NCI-H2081 (cell line): ENCODE results near the gene DDX21.
"Not testable (repeated sequence)": the region's sequence is repeated elsewhere in the genome, so short reads cannot be mapped to it uniquely, and the experiment has no call there.

Experiments used
- DNase-seq, 2 experiments: peaks; one replicate each; lab custom pipeline; 2025; lab: John Stamatoyannopoulos, UW

DDX21 gene

GRCh38 chr10:68955832-68956532 lies at the start of gene DDX21:
Gene DDX21, plus strand, starts transcription at chr10:68956170. Its CDS starts 56 bp downstream, at chr10:68956226.
- peak; percentile 82 to 87 for DNase-seq

DNA sequence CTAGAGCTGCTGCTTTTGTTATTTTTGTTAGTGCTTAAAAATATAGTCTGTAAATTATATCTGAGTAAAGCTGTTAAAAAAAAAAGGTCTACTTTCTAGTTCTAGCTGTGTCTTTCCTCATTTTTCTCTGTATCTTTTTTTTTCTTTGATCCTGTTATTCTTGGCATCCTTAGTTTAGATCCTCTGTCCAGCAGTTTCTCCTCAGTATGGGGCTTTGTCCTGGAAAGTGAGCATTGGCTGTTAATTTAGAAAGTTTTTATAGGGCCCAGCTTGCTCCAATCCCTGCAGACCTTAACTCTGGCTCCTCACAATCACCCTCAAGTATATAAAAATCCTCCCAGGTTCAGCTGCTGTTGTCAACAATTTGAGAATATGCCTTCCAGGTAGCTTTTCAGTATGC lies 31.4 kb upstream of the DDX21 start:
- no peak for DNase-seq

GRCh38 chr10:68925489-68925888 lies 30.5 kb upstream of the DDX21 start:
- DNase-seq, result no peak

DNA sequence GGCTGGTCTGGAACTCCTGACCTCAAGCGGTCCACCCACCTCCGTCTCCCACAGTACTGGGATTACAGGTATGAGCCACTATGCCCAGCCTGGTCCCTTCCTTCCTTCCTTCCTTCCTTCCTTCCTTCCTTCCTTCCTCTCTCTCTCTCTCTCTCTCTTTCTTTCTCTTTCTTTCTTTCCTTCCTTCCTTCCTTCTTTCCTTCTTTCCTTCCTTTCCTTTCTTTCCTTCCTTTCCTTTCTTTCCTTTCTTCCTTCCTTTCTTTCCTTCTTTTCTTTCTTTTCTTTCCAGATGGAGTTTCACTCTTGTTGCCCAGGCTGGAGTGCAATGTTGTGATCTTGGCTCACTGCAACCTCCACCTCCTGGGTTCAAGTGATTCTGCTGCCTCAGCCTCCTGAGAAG lies 26.8 kb upstream of the DDX21 start:
- DNase-seq, result not testable (repeated sequence)

DNA sequence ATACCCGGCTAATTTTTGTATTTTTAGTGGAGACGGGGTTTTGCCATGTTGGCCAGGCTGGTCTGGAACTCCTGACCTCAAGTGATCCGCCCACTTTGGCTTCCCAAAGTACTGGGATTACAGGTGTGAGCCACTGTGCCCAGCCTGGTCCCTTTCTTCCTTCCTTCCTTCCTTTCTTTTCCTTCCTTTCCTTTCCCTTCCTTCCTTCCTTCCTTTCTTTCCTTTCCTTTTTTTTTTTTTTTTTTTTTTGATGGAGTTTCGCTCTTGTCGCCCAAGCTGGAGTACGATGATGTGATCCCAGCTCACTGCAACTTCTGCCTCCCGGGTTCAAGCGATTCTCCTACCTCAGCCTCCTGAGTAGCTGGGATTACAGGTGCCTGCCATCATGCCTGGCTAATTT lies 26.1 kb upstream of the DDX21 start:
- DNase-seq, result not testable (repeated sequence)

- DNase-seq, result not testable (repeated sequence)
Measured at GRCh38 chr10:68932860-68933259, 23.1 kb upstream of the DDX21 start.

DNA sequence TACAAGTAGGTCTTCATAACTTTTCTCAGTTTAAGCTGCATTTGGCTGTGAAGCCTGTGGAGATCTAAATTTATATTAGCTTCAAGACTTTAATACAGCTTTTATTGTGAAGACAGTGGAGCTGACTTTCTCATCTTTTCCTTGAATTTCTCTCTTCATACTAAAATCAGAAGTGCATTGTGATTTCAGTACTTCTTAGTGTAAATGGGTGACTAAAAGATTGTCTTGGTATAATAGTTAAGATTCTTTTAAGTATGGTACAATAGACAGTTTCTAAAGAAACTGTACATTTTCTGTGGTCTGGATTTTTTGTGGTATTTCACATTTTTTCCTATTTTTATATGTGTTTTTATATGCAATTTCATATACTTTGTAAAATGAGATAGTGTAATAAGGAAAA lies 21.0 kb upstream of the DDX21 start:
- no peak for DNase-seq

DNA sequence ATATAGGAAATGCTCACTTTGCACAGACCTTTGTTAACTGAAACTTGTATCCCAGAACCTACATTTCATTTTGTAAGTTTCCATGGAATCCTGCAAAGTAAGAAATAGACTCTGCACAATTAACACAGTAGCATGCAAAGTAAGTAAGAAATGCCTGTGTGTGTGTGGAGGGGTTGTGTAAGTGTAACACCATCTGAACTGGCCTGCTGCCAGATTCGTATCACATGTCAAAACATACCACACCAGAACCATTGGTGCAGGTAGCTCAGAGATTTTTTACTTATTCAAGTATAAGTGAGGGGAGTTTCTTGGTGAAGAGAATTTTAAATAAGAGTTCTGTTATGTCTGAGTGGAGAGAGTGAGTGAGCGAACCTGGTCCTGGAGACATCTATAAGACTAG lies 17.9 kb upstream of the DDX21 start:
- DNase-seq, result no peak

GRCh38 chr10:68938884-68939283 lies 17.1 kb upstream of the DDX21 start:
- no peak for DNase-seq

DNA sequence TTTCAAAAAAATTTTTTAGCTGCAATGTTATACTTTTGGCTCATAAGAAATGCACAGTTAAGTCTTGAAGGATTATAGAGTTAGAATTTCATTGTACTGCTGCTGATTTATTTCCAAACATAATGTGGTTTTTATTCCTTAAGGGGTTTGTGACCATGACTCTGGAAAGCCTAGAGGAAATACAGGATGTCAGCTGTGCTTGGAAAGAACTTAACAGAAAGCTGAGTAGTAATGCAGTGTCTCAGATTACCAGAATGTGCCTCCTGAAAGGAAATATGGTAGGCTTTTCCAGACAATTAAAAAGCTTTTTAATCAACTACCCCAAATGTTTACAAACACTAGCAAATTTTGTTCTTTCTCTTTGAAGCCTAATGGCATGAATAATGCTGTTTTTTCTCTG lies 15.1 kb upstream of the DDX21 start:
- not testable (repeated sequence) for DNase-seq

DNA sequence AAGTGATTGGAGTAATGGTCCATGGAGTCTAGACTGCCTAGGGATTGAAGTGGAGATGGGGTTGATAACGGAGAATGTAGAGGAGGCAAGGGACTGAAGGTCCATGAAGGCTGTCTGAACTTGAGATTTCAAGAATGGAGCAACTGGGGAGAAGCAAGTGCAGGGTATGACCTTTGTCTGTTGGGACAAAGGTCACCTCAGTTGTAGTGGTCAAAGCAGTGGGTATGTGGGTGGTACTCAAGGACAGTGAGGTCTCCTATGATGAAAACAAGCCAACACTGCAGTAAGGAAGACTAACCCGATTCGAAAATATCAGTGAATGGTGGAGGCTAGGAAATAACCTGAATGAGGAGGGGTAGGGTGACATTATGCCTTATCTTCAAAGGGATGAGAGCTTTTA lies 5.4 kb upstream of the DDX21 start:
- DNase-seq, result no peak

DNA sequence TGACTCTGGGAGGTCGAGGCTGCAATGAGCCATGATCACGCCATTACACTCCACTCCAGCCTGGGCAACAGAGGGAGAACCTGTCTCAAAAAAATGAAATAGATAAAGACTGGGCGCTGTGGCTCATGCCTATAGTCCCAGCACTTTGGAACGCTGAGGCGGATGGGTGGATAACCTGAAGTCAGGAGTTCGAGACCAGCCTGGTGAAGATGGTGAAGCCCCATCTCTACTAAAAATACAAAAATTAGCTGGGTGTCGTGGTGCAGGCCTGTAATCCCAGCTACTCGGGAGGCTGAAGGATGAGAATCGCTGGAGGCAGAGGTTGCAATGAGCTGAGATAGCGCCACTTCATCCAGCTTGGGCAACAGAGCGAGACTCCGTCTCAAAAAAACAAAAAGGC lies 1.1 kb upstream of the DDX21 start:
- no peak for DNase-seq

DNA sequence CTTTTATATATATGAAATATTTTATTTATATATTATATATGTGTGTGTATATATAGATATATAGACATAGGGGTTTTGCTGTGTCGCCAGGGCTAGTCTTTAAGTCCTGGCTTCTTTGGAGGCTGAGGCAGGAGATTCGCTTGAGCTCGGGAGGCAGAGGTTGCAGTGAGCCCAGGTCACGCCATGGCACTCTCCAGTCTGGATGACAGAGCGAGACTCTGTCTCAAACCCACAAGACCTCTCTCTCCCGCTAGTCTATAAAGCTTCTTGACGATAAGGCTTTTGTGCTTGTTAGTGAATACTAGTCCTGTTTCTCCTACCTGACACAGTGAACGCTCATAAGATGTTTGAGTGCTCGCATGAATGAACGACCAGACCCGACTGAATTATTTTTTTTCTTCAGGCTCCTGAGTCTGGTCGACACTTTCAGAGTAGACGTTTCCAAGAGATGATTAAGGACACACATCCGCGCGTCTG lies 577 bp upstream of the DDX21 start:
- no peak for DNase-seq

DNA sequence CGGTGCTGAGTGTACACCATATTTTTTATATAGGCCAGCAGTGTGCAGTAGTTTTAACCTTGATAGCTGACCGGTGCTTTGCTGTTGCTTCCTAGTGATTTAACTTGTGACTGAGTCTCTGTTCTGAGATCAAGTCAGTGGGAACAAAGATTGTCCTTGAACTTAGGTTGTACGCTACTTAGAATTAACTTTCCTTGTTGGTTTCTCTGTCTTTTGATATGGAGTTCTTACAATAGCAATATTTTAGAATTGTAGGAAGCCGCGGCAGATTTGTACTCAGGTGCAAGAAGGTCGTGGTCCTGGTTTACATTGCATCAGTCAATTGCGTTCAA lies 1.3 kb downstream of the DDX21 start:
- no peak for DNase-seq

DNA sequence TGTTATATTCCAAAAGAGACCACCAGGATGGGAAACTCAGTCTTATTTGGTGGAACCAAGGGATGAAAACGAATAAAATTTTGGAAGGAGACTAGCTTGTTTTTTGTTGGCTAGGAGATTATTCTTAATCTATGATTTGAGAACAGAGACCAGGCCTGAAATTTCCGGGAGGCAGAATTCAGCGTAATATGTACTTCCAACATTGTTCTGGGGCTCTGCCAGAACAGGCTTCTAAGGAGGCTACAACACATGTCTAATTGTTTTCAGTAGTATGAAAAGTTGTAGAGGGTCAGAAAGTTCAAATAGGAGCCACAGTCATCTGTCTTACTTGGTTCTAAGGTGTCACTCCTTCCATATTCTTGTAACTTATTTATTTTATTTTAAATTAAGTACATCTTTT lies 1.7 kb downstream of the DDX21 start:
- no peak for DNase-seq

DNA sequence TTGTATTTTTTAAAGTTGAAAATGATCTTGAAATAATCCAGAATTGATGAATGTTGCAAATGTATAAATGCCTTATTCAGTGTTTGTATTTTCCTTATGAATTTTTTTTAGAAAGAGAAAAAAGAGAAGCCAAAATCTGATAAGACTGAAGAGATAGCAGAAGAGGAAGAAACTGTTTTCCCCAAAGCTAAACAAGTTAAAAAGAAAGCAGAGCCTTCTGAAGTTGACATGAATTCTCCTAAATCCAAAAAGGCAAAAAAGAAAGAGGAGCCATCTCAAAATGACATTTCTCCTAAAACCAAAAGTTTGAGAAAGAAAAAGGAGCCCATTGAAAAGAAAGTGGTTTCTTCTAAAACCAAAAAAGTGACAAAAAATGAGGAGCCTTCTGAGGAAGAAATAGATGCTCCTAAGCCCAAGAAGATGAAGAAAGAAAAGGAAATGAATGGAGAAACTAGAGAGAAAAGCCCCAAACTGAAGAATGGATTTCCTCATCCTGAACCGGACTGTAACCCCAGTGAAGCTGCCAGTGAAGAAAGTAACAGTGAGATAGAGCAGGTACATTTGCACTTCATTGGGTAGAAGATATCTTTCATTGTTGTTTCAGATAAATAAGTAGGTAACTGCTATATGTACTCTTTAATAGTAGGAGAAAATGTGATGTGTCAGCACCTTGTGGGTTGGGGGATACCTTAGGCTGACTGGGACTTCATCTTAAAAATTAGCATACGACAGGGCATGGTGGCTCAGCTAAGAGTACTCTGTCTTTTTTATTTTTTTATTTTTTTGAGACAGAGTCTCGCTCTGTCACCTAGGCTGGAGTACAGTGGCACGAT lies 3.9 kb downstream of the DDX21 start:
- DNase-seq, result no peak

GRCh38 chr10:68963151-68963550 lies 7.2 kb downstream of the DDX21 start:
- no peak for DNase-seq

DNA sequence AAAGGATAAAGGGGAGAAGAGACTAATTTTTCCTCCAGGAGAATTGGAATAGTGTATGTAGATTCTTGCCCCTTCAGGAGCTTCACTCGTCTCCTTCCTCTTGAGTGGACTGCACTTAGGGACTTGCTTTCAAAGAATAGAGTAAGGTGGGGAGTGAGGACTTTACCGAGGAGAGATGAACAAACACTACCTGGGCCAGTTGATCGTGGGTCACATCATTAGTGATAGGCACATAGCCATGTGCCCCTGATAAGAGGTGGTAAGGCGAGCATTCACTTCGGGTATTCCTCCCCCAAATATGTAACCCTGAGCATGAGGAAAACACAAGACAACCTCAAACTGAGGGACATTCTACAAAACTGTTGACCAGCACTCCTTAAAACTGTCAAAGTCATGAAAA lies 18.0 kb downstream of the DDX21 start:
- no peak for DNase-seq

DNA sequence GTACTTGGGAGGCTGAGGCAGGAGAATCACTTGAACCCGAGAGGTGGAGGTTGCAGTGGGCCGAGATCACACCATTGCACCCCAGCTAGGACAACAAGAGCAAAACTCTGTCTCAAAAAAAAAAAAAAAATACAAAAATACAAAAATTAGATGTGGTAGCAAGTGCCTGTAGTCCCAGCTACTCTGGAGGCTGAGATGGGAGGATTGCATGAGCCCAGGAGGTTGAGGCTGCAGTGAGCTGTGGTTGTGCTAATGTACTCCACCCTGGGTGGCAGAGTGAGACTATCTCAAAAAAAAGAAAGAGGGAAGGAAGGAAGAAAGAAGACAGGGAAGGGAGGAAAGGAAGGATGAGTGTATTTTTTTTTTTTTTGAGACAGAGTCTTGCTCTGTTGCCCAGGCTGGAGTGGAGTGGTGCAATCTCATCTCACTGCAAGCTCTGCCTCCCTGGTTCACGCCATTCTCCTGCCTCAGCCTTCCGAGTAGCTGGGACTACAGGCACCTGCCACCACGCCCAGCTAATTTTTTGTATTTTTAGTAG lies 20.0 kb downstream of the DDX21 start:
- DNase-seq, result not testable (repeated sequence)

GRCh38 chr10:68979738-68980137 lies 23.8 kb downstream of the DDX21 start:
- not testable (repeated sequence) for DNase-seq

DNA sequence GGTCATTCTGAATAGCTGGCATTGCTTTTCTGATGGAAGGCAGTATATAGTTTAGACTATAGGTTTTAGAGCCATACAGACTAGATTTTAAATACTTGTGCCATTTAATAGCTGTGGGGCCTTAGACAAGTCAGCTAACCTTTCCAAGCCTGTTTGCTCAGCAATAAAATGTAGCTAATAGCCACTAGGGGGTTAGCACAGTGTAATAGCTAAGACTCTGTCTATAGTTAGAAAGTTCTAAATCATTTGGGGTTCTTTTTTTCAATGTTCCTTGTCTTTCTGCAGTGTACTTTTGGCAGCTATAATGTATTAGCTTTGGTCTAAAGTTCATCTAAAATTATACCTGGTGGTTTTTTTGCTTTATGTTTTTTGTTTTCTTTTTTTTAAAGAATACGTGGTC lies 25.1 kb downstream of the DDX21 start:
- no peak for DNase-seq

DNA sequence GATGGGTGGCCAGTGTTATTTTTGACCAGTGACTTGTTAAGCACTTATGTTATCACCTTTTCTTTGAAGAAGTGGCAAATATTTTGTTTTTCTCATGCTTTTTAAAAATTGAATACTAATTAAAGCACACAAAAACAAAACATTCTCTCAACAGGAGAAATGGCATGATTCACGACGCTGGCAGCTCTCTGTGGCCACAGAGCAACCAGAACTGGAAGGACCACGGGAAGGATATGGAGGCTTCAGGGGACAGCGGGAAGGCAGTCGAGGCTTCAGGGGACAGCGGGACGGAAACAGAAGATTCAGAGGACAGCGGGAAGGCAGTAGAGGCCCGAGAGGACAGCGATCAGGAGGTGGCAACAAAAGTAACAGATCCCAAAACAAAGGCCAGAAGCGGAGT lies 26.4 kb downstream of the DDX21 start:
- DNase-seq, result no peak

- DNase-seq, result no peak
Measured at GRCh38 chr10:68987611-68988010, 31.6 kb downstream of the DDX21 start.
